HepG2 (cell line): ENCODE data around the gene METAP1D. TPM values are rescaled to one million over a fixed set of nuclear protein-coding genes. Genes with fewer than 3 reads are reported as not detected.
A peak's percentile ranks its signal among the peaks of the same experiment; 100 is the strongest.

Experiments used
- BORCS8-MEF2B ChIP-seq: sonication (generic); formaldehyde crosslinking; IDR thresholded peaks from 2 replicates; pipeline ENCODE4 v1.8.0; 2022; ENCODE audit warnings: mild to moderate bottlenecking, missing genetic modification reagents
- CBX5 ChIP-seq: sonication (generic); formaldehyde crosslinking; IDR thresholded peaks from 2 replicates; pipeline ENCODE4 v1.4.0; 2020; ENCODE audit warnings: missing genetic modification reagents, borderline replicate concordance
- EZH2 ChIP-seq: conservative IDR thresholded peaks from 2 replicates; pipeline ENCODE4 v1.6.1; 2012; ENCODE audit warnings: mild to moderate bottlenecking, low read depth, low read length, moderate library complexity
- FOXP1 ChIP-seq, 2 experiments: fragments of 450-650 bp in 1 of 2; IDR thresholded peaks; 2 replicates each; pipeline ENCODE4 v1.6.1; 2017 to 2018; ENCODE audit warnings: antibody characterized with exemption in 1 of 2
- HOXA9 ChIP-seq: sonication (generic); formaldehyde crosslinking; IDR thresholded peaks from 2 replicates; pipeline ENCODE4 v1.8.1; 2022; ENCODE audit warnings: missing genetic modification reagents, mild to moderate bottlenecking, moderate library complexity, borderline replicate concordance
- MIER3 ChIP-seq: IDR thresholded peaks from 2 replicates; pipeline ENCODE4 v1.6.1; 2016; ENCODE audit warnings: missing compliant biosample characterization, borderline replicate concordance
- PRMT3 ChIP-seq: sonication (generic); formaldehyde crosslinking; IDR thresholded peaks from 2 replicates; pipeline ENCODE4 v1.8.1; 2022; ENCODE audit warnings: low read depth, mild to moderate bottlenecking, moderate library complexity, missing genetic modification reagents, borderline replicate concordance
- THYN1 ChIP-seq: sonication (generic); formaldehyde crosslinking; IDR thresholded peaks from 2 replicates; pipeline ENCODE4 v1.8.1; 2023; ENCODE audit warnings: low read depth, mild to moderate bottlenecking, moderate library complexity, missing genetic modification reagents, borderline replicate concordance
- ZNF333 ChIP-seq: sonication (generic); formaldehyde crosslinking; IDR thresholded peaks from 2 replicates; pipeline ENCODE4 v1.4.0; 2020; ENCODE audit warnings: mild to moderate bottlenecking, missing genetic modification reagents, borderline replicate concordance
- ZNF407 ChIP-seq: sonication (generic); formaldehyde crosslinking; IDR thresholded peaks from one replicate; pipeline ENCODE4 v1.5.1; 2020; ENCODE audit warnings: mild to moderate bottlenecking, missing genetic modification reagents; ENCODE audit errors: not compliant biosample characterization
- ZNF639 ChIP-seq: conservative IDR thresholded peaks from 2 replicates; pipeline ENCODE4 v1.6.1; 2018; ENCODE audit warnings: missing genetic modification reagents
- ZNF878 ChIP-seq: sonication (generic); formaldehyde crosslinking; IDR thresholded peaks from 2 replicates; pipeline ENCODE4 v1.8.1; 2023; ENCODE audit warnings: mild to moderate bottlenecking, missing genetic modification reagents, moderate library complexity
- ZSCAN29 ChIP-seq: sonication (generic); formaldehyde crosslinking; conservative IDR thresholded peaks from 2 replicates; pipeline ENCODE4 v1.4.0; 2020; ENCODE audit warnings: mild to moderate bottlenecking, missing genetic modification reagents
- polyA plus RNA-seq, 8 experiments: library from polyadenylated mRNA; depleted of rRNA in 3 of 8; stranded (reverse) in 7 of 8; unstranded in 1 of 8; fragments of >200 nt; fragmentation: Illumina TruSeq in 4 of 8; extraction: Trizol in 4 of 8; gene quantifications; 2 replicates each; pipeline versions ENCODE4 v1.2.1 to v1.2.3, GENCODE V29; 2011 to 2016; ENCODE audit warnings: low read depth in 4 of 8, missing spikeins in 1 of 8, mixed read lengths in 1 of 8; ENCODE audit not compliant: insufficient read depth in 1 of 8
- total RNA-seq, 5 experiments: library from RNA; depleted of rRNA; stranded (reverse); fragments of >200 nt; fragmentation: Illumina TruSeq; extraction: Trizol; gene quantifications; 2 replicates each; pipeline ENCODE4 v1.2.3, GENCODE V29; 2016; ENCODE audit warnings: low read depth in 1 of 5
- TF ChIP-seq, protein P1 (sequence below): sonication (generic); IDR thresholded peaks from 2 replicates; pipeline ENCODE4 v1.6.1; 2016; ENCODE audit warnings: low read depth, borderline replicate concordance
- TF ChIP-seq, protein P2 (sequence below): sonication (generic); formaldehyde crosslinking; IDR thresholded peaks from 2 replicates; pipeline ENCODE4 v1.4.0; 2020; ENCODE audit warnings: missing genetic modification reagents

The METAP1D gene
- total and polyA plus RNA-seq, 2 of the 13 experiments (the other 11 are each of a cell fraction or from before 2014, with no cell fraction given) = 14.7 to 21.6 TPM

DNA sequence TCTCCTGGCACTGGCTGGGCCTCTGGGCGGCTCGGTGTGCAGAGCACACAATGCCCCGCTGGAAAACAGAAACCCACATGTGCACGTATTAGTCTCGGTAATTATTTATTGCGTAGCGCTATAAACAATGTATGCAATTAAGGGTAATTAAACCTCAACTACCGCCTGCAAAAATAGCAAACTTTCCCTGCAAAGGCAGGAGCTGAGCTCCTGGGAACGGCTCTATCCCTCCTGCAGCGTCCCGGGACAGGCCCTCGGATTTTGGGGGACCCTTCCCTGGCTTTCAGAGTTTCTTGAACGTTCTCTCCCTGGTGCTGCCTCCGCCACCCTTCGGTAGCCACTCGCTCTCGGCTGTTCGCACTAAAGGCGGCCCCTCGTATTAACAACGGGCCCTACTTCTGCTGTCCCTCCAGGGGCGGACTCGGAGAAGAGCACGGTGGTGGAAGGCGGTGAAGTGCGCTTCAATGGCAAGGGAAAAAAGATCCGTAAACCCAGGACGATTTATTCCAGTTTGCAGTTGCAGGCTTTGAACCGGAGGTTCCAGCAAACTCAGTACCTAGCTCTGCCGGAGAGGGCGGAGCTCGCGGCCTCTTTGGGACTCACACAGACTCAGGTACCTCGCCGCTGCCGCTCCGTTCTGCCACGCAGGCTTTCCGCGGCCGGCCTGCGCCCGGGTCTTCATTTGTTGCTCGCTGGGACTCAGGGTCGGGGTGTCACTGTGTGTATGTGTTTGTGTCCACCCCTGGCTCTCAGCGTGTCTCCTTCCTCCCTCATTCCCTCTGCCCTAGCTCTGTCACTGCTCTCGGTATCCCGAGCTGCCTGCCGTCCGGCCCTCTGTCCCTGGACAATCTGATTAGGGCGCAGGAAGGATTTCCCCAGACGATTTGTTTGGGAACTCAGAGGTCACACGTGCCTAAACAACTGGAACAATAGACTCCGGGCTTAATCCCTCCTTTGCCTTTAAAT, 86.8 kb downstream of the METAP1D start (continued):
- TF ChIP-seq ZNF407 (CRISPR knock-in tag) (no peak), BORCS8-MEF2B (peak; percentile 56; the same call in 1 of the 2 replicates), EZH2 (peak; percentile 76; the same call in 1 of the 2 replicates), MIER3 (CRISPR knock-in tag) (no peak), ZNF878 (CRISPR knock-in tag) (no peak), PRMT3 (no peak), FOXP1 (IDR thresholded peaks at IDR 0.05) (no peak), FOXP1 (CRISPR knock-in tag; IDR thresholded peaks at IDR 0.05) (no peak), ZNF333 (CRISPR knock-in tag) (no peak), ZSCAN29 (no peak), THYN1 (CRISPR knock-in tag) (no peak), HOXA9 (CRISPR knock-in tag) (no peak), ZNF639 (CRISPR knock-in tag) (no peak), CBX5 (CRISPR knock-in tag) (no peak)
- TF ChIP-seq, protein P1, sequence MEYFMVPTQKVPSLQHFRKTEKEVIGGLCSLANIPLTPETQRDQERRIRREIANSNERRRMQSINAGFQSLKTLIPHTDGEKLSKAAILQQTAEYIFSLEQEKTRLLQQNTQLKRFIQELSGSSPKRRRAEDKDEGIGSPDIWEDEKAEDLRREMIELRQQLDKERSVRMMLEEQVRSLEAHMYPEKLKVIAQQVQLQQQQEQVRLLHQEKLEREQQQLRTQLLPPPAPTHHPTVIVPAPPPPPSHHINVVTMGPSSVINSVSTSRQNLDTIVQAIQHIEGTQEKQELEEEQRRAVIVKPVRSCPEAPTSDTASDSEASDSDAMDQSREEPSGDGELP = no peak
- TF ChIP-seq, protein P2, sequence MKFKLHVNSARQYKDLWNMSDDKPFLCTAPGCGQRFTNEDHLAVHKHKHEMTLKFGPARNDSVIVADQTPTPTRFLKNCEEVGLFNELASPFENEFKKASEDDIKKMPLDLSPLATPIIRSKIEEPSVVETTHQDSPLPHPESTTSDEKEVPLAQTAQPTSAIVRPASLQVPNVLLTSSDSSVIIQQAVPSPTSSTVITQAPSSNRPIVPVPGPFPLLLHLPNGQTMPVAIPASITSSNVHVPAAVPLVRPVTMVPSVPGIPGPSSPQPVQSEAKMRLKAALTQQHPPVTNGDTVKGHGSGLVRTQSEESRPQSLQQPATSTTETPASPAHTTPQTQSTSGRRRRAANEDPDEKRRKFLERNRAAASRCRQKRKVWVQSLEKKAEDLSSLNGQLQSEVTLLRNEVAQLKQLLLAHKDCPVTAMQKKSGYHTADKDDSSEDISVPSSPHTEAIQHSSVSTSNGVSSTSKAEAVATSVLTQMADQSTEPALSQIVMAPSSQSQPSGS = no peak
